ENCODE data around the gene HIGD1C.
"Not testable (repeated sequence)": the region's sequence is repeated elsewhere in the genome, so short reads cannot be mapped to it uniquely, and the experiment has no call there.

HIGD1C gene

GRCh38 chr12:50952510-50952909, at the start of gene HIGD1C:
Gene HIGD1C (plus strand): TSS chr12:50952544. CDS start chr12:50953999, 1,455 bp downstream.
- TF ChIP-seq CTCF (IDR thresholded peaks at IDR 0.05; ENCODE audit: low read depth, low read length): no peak

GRCh38 chr12:50908479-50908878, 43.9 kb upstream of the HIGD1C start:
- not testable (repeated sequence) for H3K4me3 ChIP-seq (ENCODE audit: low read depth, low read length)

More at GRCh38 chr12:50952510-50952909, at the start of gene HIGD1C:
- no peak within 1 kb of the TSS for H3K4me3 ChIP-seq (ENCODE audit: low read depth, low read length)

GRCh38 chr12:50912361-50912760, 40.0 kb upstream of the HIGD1C start:
- H3K4me3 ChIP-seq (ENCODE audit: low read depth, low read length): not testable (repeated sequence)

GRCh38 chr12:50913224-50913623, 39.1 kb upstream of the HIGD1C start:
- TF ChIP-seq CTCF (IDR thresholded peaks at IDR 0.05; ENCODE audit: low read depth, low read length): no peak
- no peak overlapping the region for H3K4me3 ChIP-seq (ENCODE audit: low read depth, low read length)

GRCh38 chr12:50914872-50915484, 37.4 kb upstream of the HIGD1C start:
- no peak for TF ChIP-seq CTCF (IDR thresholded peaks at IDR 0.05; ENCODE audit: low read depth, low read length)

GRCh38 chr12:50916292-50916691, 36.1 kb upstream of the HIGD1C start:
- H3K4me3 ChIP-seq (ENCODE audit: low read depth, low read length): no peak overlapping the region
- TF ChIP-seq CTCF (IDR thresholded peaks at IDR 0.05; ENCODE audit: low read depth, low read length): no peak

More at GRCh38 chr12:50914872-50915484, 37.4 kb upstream of the HIGD1C start:
- H3K4me3 ChIP-seq (ENCODE audit: low read depth, low read length): no peak overlapping the region

GRCh38 chr12:50918584-50919316, 33.6 kb upstream of the HIGD1C start:
- H3K4me3 ChIP-seq (ENCODE audit: low read depth, low read length): no peak overlapping the region
- TF ChIP-seq CTCF (IDR thresholded peaks at IDR 0.05; ENCODE audit: low read depth, low read length): no peak

- no peak overlapping the region for H3K4me3 ChIP-seq (ENCODE audit: low read depth, low read length)
- no peak for TF ChIP-seq CTCF (IDR thresholded peaks at IDR 0.05; ENCODE audit: low read depth, low read length)
These were observed 29.5 kb upstream of the HIGD1C start for GRCh38 chr12:50922820-50923219.
